IPS DF 19.7 (cell line): ENCODE results near the gene CHMP6.

ENCODE experiments used
- DNase-seq: peaks from one replicate; pipeline ENCODE4 v3.0.0-alpha.2; 2013; ENCODE audit warnings: low read depth, low spot score

Gene CHMP6

GRCh38 chr17:80970762-80971703 lies 20.6 kb upstream of the CHMP6 start:
- no peak for DNase-seq

- DNase-seq, result no peak
These were observed 19.8 kb upstream of the CHMP6 start for GRCh38 chr17:80971704-80972304.

GRCh38 chr17:80976701-80977100 lies 14.9 kb upstream of the CHMP6 start:
- DNase-seq, result no peak

GRCh38 chr17:80977172-80977571 lies 14.5 kb upstream of the CHMP6 start:
- DNase-seq, result no peak

- DNase-seq, result no peak
These were observed 12.8 kb upstream of the CHMP6 start for GRCh38 chr17:80978499-80979497.

- DNase-seq, result no peak
These were observed 11.9 kb upstream of the CHMP6 start for GRCh38 chr17:80979547-80980378.

- no peak for DNase-seq
These were observed 11.1 kb upstream of the CHMP6 start for GRCh38 chr17:80980397-80981061.

GRCh38 chr17:80981062-80981902 lies 10.4 kb upstream of the CHMP6 start:
- DNase-seq, result no peak

- no peak for DNase-seq
These were observed 9.7 kb upstream of the CHMP6 start for GRCh38 chr17:80981929-80982425.

- DNase-seq, result no peak
These were observed 9.1 kb upstream of the CHMP6 start for GRCh38 chr17:80982426-80982974.

GRCh38 chr17:80983545-80983944 lies 8.1 kb upstream of the CHMP6 start:
- DNase-seq, result no peak

GRCh38 chr17:80984749-80985148 lies 6.9 kb upstream of the CHMP6 start:
- DNase-seq, result peak; percentile 74

- DNase-seq, result no peak
These were observed 5.6 kb upstream of the CHMP6 start for GRCh38 chr17:80986046-80986445.

GRCh38 chr17:80986816-80987475 lies 4.7 kb upstream of the CHMP6 start:
- no peak for DNase-seq

GRCh38 chr17:80987941-80988461 lies 3.6 kb upstream of the CHMP6 start:
- DNase-seq, result no peak

GRCh38 chr17:80989586-80989913 lies 2.1 kb upstream of the CHMP6 start:
- no peak for DNase-seq

GRCh38 chr17:80990921-80991644 lies 558 bp upstream of the CHMP6 start:
- no peak for DNase-seq
